IMR-90 (cell line): ENCODE data around the gene ANKFN1.

Experiments
- ELK1 ChIP-seq: fragments of 150-350 bp; IDR thresholded peaks from 2 replicates; pipeline ENCODE4 v1.6.1; 2016; ENCODE audit warnings: low read depth, mild to moderate bottlenecking, low read length, moderate library complexity, borderline replicate concordance
- POLR2A ChIP-seq: IDR thresholded peaks from 2 replicates; pipeline ENCODE4 v1.6.1; 2012; ENCODE audit warnings: mild to moderate bottlenecking, low read depth, low read length
- TF ChIP-seq, protein P1 (sequence below): conservative IDR thresholded peaks from 2 replicates; pipeline ENCODE4 v1.5.1; 2012; ENCODE audit warnings: mild to moderate bottlenecking, low read depth, low read length, improper control_type of control experiment

DNA sequence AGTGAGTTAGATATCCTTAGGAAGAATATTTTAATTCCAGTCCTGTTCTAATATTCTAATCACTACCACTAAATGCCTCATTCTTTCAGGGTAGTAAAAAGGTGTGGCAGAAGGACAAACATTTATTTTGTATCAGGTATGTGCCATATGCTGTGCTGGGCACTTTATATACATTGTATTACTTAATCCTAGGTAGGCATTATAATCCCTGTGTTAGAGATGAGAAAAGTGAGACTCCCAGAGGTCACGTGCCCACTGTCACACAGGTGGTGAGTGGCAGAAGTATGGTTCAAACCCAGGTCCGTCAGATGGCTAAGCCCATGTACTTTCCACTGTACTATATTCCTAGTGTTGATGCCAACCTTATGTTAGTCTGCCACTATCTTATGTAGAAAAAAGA lies 335.5 kb downstream of the ANKFN1 start:
- TF ChIP-seq, protein P1, sequence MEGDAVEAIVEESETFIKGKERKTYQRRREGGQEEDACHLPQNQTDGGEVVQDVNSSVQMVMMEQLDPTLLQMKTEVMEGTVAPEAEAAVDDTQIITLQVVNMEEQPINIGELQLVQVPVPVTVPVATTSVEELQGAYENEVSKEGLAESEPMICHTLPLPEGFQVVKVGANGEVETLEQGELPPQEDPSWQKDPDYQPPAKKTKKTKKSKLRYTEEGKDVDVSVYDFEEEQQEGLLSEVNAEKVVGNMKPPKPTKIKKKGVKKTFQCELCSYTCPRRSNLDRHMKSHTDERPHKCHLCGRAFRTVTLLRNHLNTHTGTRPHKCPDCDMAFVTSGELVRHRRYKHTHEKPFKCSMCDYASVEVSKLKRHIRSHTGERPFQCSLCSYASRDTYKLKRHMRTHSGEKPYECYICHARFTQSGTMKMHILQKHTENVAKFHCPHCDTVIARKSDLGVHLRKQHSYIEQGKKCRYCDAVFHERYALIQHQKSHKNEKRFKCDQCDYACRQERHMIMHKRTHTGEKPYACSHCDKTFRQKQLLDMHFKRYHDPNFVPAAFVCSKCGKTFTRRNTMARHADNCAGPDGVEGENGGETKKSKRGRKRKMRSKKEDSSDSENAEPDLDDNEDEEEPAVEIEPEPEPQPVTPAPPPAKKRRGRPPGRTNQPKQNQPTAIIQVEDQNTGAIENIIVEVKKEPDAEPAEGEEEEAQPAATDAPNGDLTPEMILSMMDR: no peak
- TF ChIP-seq POLR2A (no peak), ELK1 (no peak)
